GM06990 (cell line): ENCODE measurements around the gene CHN1.

Experiments
- DNase-seq: peaks from one replicate; pipeline ENCODE4 v3.0.0-alpha.2; 2011; ENCODE audit not compliant: insufficient read length; ENCODE audit errors: extremely low read depth
- H3K27me3 ChIP-seq: replicated peaks from 2 replicates; pipeline ENCODE4 v1.6.0; 2011; ENCODE audit warnings: low read length; ENCODE audit not compliant: control insufficient read depth, insufficient read depth
- H3K36me3 ChIP-seq: 2 replicates; pipeline ENCODE4 v1.5.1; 2011; ENCODE audit warnings: low read length; ENCODE audit not compliant: control insufficient read depth, insufficient read depth
- H3K4me3 ChIP-seq: replicated peaks from 2 replicates; pipeline ENCODE4 v1.5.1; 2011; ENCODE audit warnings: low read depth, mild to moderate bottlenecking, control low read depth, low read length
- CTCF ChIP-seq: IDR thresholded peaks from 2 replicates; pipeline ENCODE4 v1.5.1; 2011; ENCODE audit warnings: low read length, control low read depth, mild to moderate bottlenecking, inconsistent platforms; ENCODE audit not compliant: insufficient read depth, poor library complexity, severe bottlenecking

CHN1 gene

GRCh38 chr2:174846218-174846617 lies 159.0 kb downstream of the CHN1 start:
- TF ChIP-seq CTCF: no peak

GRCh38 chr2:174844295-174844708 lies 160.9 kb downstream of the CHN1 start:
- H3K4me3 ChIP-seq: no peak overlapping the region
- no peaks in the 10 kb centered on the region for H3K36me3 ChIP-seq
- TF ChIP-seq CTCF: no peak
- no peaks in the 10 kb centered on the region for H3K27me3 ChIP-seq
- DNase-seq: no peak

More at GRCh38 chr2:174846218-174846617, 159.0 kb downstream of the CHN1 start:
- no peaks in the 10 kb centered on the region for H3K36me3 ChIP-seq
- H3K27me3 ChIP-seq: no peaks in the 10 kb centered on the region; the same call in 1 of the 2 replicates
- no peak overlapping the region for H3K4me3 ChIP-seq
- no peak for DNase-seq

- H3K36me3 ChIP-seq: no peaks in the 10 kb centered on the region
- TF ChIP-seq CTCF: no peak
- no peak overlapping the region for H3K4me3 ChIP-seq
- no peak for DNase-seq
- no peaks in the 10 kb centered on the region for H3K27me3 ChIP-seq
Observed at GRCh38 chr2:174842496-174842895, 162.7 kb downstream of the CHN1 start.

- no peak for TF ChIP-seq CTCF
- no peak for DNase-seq
- Histone ChIP-seq H3K27me3 (no peaks in the 10 kb centered on the region), H3K4me3 (no peak overlapping the region), H3K36me3 (no peaks in the 10 kb centered on the region)
Observed at GRCh38 chr2:174841936-174842335, 163.2 kb downstream of the CHN1 start.

- no peak for TF ChIP-seq CTCF
Observed at GRCh38 chr2:174841350-174841749, 163.8 kb downstream of the CHN1 start.

GRCh38 chr2:174840436-174840835 lies 164.7 kb downstream of the CHN1 start:
- H3K4me3 ChIP-seq: no peak overlapping the region
- no peak for DNase-seq
- TF ChIP-seq CTCF: no peak
- H3K36me3 ChIP-seq: no peaks in the 10 kb centered on the region
- no peaks in the 10 kb centered on the region for H3K27me3 ChIP-seq

More at GRCh38 chr2:174841350-174841749, 163.8 kb downstream of the CHN1 start:
- no peak for DNase-seq
- H3K27me3 ChIP-seq: no peaks in the 10 kb centered on the region
- H3K36me3 ChIP-seq: no peaks in the 10 kb centered on the region
- no peak overlapping the region for H3K4me3 ChIP-seq
